Measurements from ENCODE around the gene NONO. TPM values are rescaled to one million over a fixed set of nuclear protein-coding genes. Genes with fewer than 3 reads are reported as not detected.

NONO gene, protein sequence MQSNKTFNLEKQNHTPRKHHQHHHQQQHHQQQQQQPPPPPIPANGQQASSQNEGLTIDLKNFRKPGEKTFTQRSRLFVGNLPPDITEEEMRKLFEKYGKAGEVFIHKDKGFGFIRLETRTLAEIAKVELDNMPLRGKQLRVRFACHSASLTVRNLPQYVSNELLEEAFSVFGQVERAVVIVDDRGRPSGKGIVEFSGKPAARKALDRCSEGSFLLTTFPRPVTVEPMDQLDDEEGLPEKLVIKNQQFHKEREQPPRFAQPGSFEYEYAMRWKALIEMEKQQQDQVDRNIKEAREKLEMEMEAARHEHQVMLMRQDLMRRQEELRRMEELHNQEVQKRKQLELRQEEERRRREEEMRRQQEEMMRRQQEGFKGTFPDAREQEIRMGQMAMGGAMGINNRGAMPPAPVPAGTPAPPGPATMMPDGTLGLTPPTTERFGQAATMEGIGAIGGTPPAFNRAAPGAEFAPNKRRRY
- 432 and 447 TPM in 2 replicates for total RNA-seq

DNA sequence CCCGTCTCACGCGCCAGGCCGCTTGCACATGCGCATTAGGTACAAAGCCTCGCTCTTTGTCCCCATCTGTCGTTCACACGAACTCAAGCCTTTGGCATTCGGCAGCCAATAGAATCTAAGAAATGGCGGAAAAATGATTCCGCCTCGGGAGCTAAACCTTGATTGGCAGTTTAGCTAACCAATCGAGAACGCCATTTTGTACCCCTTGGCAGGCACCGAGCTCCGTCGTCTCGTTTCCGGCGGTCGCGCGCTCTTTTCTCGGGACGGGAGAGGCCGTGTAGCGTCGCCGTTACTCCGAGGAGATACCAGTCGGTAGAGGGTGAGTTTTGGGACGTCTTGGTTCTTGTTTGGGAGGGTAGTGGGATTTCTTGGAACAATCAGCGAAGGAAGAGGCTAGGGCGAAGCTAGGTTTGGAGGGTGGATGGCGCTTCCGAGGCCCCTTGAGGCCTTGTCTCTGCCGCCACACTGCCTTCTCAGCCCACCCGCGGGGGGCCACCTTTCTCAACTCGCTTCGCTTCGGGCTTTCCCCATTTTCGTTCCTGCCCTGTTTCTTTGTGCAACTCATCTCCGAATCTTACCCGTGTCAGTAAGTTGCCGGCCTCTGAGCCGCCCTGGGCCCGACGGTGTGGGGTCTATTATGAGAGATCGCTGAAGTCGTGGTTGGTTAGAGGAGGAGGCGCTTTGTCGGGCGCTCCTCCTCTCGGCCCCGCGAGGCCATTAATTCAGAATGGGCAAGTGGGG is at the start of gene NONO:
Gene NONO, plus strand, starts transcription at position 233 of the 741 bp plus-strand sequence. CDS start 7,003 bp downstream, outside the sequence.

DNA sequence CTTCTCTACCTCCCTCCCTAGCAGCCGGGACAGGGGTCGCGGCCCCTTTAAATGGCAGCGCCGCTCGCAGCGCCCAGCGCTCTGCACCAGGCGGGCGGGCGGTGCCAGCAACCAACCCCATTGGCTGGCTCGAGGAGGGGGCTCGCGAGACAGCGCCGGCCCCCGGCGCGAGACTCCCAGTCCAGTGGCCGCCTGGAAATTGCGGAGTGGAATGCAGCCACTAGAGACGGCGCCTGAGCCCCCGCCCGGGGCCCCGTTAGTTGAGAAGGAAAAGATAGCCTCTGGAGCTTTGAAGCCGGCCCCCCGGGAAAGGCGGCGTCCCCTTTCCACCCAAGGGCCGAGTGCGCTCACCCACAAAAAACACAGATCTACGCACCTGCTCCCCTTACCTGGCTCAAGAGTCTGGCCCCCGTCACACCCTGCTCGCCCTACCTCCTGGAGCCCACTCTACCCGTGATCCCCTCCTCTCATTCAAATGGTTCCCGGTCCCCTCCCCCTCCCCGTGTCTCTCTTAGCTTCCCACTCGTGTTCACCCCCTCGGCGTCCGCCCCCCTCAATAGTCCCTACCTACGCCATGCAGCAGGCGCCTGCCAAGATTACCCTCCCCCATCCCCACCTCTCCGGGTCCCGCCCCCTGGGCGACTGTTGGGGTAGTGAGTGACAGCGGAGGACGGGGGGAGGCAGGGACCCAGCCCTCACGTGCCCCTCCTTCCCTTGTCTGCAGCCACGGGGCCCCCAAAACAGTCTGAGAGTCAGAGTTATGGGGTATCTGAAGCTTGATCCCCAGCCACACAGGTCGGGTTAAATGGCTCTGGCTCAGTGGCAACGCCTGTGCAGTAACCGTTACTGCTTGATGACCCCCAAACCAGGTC is 29.1 kb upstream of the NONO start, which contains the start of gene ZMYM3:
Gene ZMYM3, minus strand, starts transcription at position 49 of the 872 bp plus-strand sequence. CDS start 885 bp downstream, outside the sequence.

DNA sequence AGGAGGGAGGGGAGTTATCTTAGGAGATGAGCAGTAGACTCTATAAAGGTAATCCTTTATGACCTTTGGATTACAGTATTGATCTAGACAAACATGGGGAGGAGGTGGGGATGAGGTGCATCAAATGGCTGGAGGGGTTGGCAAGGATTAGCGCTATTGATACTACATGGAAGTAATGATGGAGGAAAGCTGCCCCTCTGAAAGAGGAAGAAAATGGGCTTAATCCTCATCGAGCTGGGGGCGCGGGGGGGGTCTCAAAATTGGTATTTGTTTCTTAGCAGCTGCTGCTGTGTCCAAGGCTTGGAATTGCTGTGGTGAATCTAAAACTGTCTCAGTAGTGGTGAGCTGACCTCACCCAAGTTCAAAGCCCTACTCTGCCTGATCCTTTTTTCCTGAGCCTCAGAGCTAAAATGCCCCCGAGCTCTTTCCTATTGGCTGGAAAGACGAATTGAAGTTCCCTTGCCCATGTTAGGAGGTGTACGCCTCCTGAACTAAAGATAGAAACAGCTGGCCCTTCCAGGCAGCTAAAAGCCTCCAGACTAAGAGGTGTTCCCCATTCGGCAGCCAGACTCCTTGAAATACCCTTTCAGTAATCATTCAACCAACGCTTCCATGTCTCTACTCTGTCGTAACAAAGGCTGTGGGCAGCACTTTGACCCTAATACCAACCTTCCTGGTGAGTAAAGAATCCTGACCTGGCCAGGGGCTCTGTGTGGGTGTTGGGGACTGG is 17.9 kb downstream of the NONO start, which contains the start of gene ITGB1BP2:
Gene ITGB1BP2, plus strand, starts transcription at position 556 of the 730 bp plus-strand sequence. Its CDS starts 57 bp downstream, at position 613.

Other genes starting within 250 kb of the NONO start
- gene SNX12, start 215.3 kb upstream of the NONO start, total RNA-seq: 59.7 and 78.7 TPM in 2 replicates
- 3.1 and 5.3 TPM in 2 replicates for gene FOXO4, start 187.8 kb upstream of the NONO start, total RNA-seq
- not detected in 2 replicates for gene CXorf65, start 176.9 kb upstream of the NONO start, total RNA-seq
- 0.43 TPM in 1 of 2 replicates, not detected in the other for gene IL2RG, start 172.1 kb upstream of the NONO start, total RNA-seq
- 27.4 and 34.4 TPM in 2 replicates for gene MED12, start 165.0 kb upstream of the NONO start, total RNA-seq
- 0.14 and 0.22 TPM in 2 replicates for gene NLGN3, start 138.8 kb upstream of the NONO start, total RNA-seq
- gene GJB1, start 60.4 kb upstream of the NONO start, total RNA-seq: not detected in 2 replicates
- gene ZMYM3, start 29.5 kb upstream of the NONO start, total RNA-seq: 8.5 and 22.8 TPM in 2 replicates
- gene ITGB1BP2, start 18.1 kb downstream of the NONO start, total RNA-seq: 2.0 and 5.9 TPM in 2 replicates
- 29.6 and 35.7 TPM in 2 replicates for gene TAF1, start 82.7 kb downstream of the NONO start, total RNA-seq
- 135 and 163 TPM in 2 replicates for gene OGT, start 249.5 kb downstream of the NONO start, total RNA-seq